PFSK-1 (cell line): ENCODE data around the gene CCDC186.

Experiments used
- FOXP2 ChIP-seq: optimal IDR thresholded peaks from 2 replicates; pipeline ENCODE3; 2011; ENCODE audit warnings: borderline replicate concordance, control low read depth, inconsistent platforms; ENCODE audit not compliant: insufficient read depth; ENCODE audit errors: extremely low read length, extremely low read depth
- POLR2AphosphoS5 ChIP-seq: IDR thresholded peaks from 2 replicates; pipeline ENCODE4 v1.6.1; 2012; ENCODE audit warnings: low read depth, mild to moderate bottlenecking, control low read depth, low read length, moderate library complexity
- REST ChIP-seq, 2 experiments: IDR thresholded peaks; 2 replicates each; pipeline versions ENCODE4 v1.6.1 to v1.8.0; 2011 to 2012; ENCODE audit warnings: low read depth in 2 of 2, low read length in 2 of 2, control low read depth in 1 of 2, inconsistent platforms in 1 of 2, mild to moderate bottlenecking in 1 of 2, moderate library complexity in 1 of 2; ENCODE audit not compliant: insufficient read depth in 1 of 2
- SIN3A ChIP-seq: IDR thresholded peaks from 2 replicates; pipeline ENCODE4 v1.6.1; 2012; ENCODE audit warnings: mild to moderate bottlenecking, low read length, moderate library complexity, borderline replicate concordance; ENCODE audit not compliant: insufficient read depth
- TAF1 ChIP-seq: IDR thresholded peaks from 2 replicates; pipeline ENCODE4 v1.6.1; 2012; ENCODE audit warnings: low read length, control low read depth, borderline replicate concordance; ENCODE audit not compliant: insufficient read depth

Gene CCDC186

GRCh38 chr10:114110174-114110972 is 63.6 kb downstream of the CCDC186 start:
- TF ChIP-seq SIN3A, result no peak
- TF ChIP-seq REST (IDR thresholded peaks at IDR 0.05; ENCODE audit: insufficient read depth in 1 of 2, low read depth in 2 of 2, low read length in 2 of 2), result no peak

GRCh38 chr10:114103284-114103683 is 70.7 kb downstream of the CCDC186 start:
- no peak for TF ChIP-seq SIN3A
- no peak for TF ChIP-seq REST (IDR thresholded peaks at IDR 0.05; ENCODE audit: insufficient read depth in 1 of 2, low read depth in 2 of 2, low read length in 2 of 2)
- no peak for TF ChIP-seq TAF1
- no peak for TF ChIP-seq FOXP2
- no peak for TF ChIP-seq POLR2AphosphoS5

- TF ChIP-seq POLR2AphosphoS5 (no peak), TAF1 (no peak), SIN3A (no peak), FOXP2 (no peak), REST (IDR thresholded peaks at IDR 0.05; ENCODE audit: insufficient read depth in 1 of 2, low read depth in 2 of 2, low read length in 2 of 2) (no peak)
Measured at GRCh38 chr10:114102256-114102655, 71.7 kb downstream of the CCDC186 start.

GRCh38 chr10:114100848-114101741 is 72.9 kb downstream of the CCDC186 start:
- TF ChIP-seq SIN3A (no peak), TAF1 (no peak), REST (IDR thresholded peaks at IDR 0.05; ENCODE audit: insufficient read depth in 1 of 2, low read depth in 2 of 2, low read length in 2 of 2) (no peak), POLR2AphosphoS5 (no peak), FOXP2 (no peak)
